ENCODE measurements around the gene ITSN2. TPM values are rescaled to one million over a fixed set of nuclear protein-coding genes. Genes with fewer than 3 reads are reported as not detected.
A peak's percentile ranks its signal among the peaks of the same experiment; 100 is the strongest.
"Not testable (repeated sequence)": the region's sequence is repeated elsewhere in the genome, so short reads cannot be mapped to it uniquely, and the experiment has no call there.

ITSN2 gene
- polyA plus RNA-seq, 12 donors, result 18.4 to 27.5 (median 21.4) TPM; not detected in 1

- peak; percentile 38 for DNase-seq
These were observed 4.7 kb upstream of the ITSN2 start for GRCh38 chr2:24365051-24365450.

GRCh38 chr2:24363301-24363700, 3.0 kb upstream of the ITSN2 start:
- DNase-seq, result no peak

GRCh38 chr2:24362253-24362652, 1.9 kb upstream of the ITSN2 start:
- no peak for DNase-seq

GRCh38 chr2:24360963-24361330, 611 bp upstream of the ITSN2 start:
- no peak for DNase-seq

GRCh38 chr2:24359129-24360049, 947 bp downstream of the ITSN2 start:
- peak; percentile 35 for DNase-seq

GRCh38 chr2:24357767-24358166, 2.6 kb downstream of the ITSN2 start:
- not testable (repeated sequence) for DNase-seq

GRCh38 chr2:24357115-24357514, 3.2 kb downstream of the ITSN2 start:
- not testable (repeated sequence) for DNase-seq

GRCh38 chr2:24354957-24355356, 5.4 kb downstream of the ITSN2 start:
- DNase-seq, result no peak

- no peak for DNase-seq
These were observed 5.9 kb downstream of the ITSN2 start for GRCh38 chr2:24354395-24354794.

GRCh38 chr2:24353973-24354372, 6.4 kb downstream of the ITSN2 start:
- DNase-seq, result no peak

GRCh38 chr2:24353364-24353763, 7.0 kb downstream of the ITSN2 start:
- DNase-seq, result no peak

GRCh38 chr2:24352664-24353063, 7.7 kb downstream of the ITSN2 start:
- DNase-seq, result no peak

GRCh38 chr2:24351981-24352380, 8.4 kb downstream of the ITSN2 start:
- DNase-seq, result no peak

GRCh38 chr2:24351627-24351938, 8.8 kb downstream of the ITSN2 start:
- DNase-seq, result no peak

- DNase-seq, result no peak
These were observed 9.3 kb downstream of the ITSN2 start for GRCh38 chr2:24350826-24351626.

GRCh38 chr2:24349097-24349496, 11.2 kb downstream of the ITSN2 start:
- DNase-seq, result no peak

- no peak for DNase-seq
These were observed 14.4 kb downstream of the ITSN2 start for GRCh38 chr2:24345937-24346336.

GRCh38 chr2:24343225-24343882, 17.0 kb downstream of the ITSN2 start:
- no peak for DNase-seq

GRCh38 chr2:24342110-24342910, 18.0 kb downstream of the ITSN2 start:
- no peak for DNase-seq

GRCh38 chr2:24339856-24340262, 20.5 kb downstream of the ITSN2 start:
- DNase-seq, result no peak

- not testable (repeated sequence) for DNase-seq
These were observed 21.2 kb downstream of the ITSN2 start for GRCh38 chr2:24339098-24339497.

GRCh38 chr2:24337890-24338289, 22.4 kb downstream of the ITSN2 start:
- no peak for DNase-seq
